Neuronal stem cell (in vitro differentiated cells): ENCODE data around the gene DHRS1.
A peak's percentile ranks its signal among the peaks of the same experiment; 100 is the strongest.

Experiments
- DNase-seq: peaks from one replicate; pipeline ENCODE4 v3.0.0-alpha.2; 2013; ENCODE audit warnings: low spot score
- H2AFZ ChIP-seq: one replicate; pipeline ENCODE4 v1.6.1; 2013; ENCODE audit warnings: mild to moderate bottlenecking, low read length, inconsistent platforms
- H2AK5ac ChIP-seq: 2 replicates; pipeline ENCODE4 v1.6.1; 2013; ENCODE audit warnings: low read depth, mild to moderate bottlenecking, inconsistent platforms, low read length, moderate library complexity, mixed read lengths
- H2BK120ac ChIP-seq: 2 replicates; pipeline ENCODE4 v1.6.1; 2013; ENCODE audit warnings: low read depth, mild to moderate bottlenecking, inconsistent platforms, low read length, moderate library complexity, mixed read lengths
- H2BK12ac ChIP-seq: one replicate; pipeline ENCODE4 v1.6.1; 2013; ENCODE audit warnings: low read length, inconsistent platforms
- H2BK15ac ChIP-seq: 2 replicates; pipeline ENCODE4 v1.6.1; 2013; ENCODE audit warnings: mild to moderate bottlenecking, low read length, inconsistent platforms, mixed read lengths
- H2BK5ac ChIP-seq: one replicate; pipeline ENCODE4 v1.6.1; 2013; ENCODE audit warnings: inconsistent platforms, mild to moderate bottlenecking, low read length, moderate library complexity
- H3K14ac ChIP-seq: one replicate; pipeline ENCODE4 v1.6.1; 2013; ENCODE audit warnings: low read length, inconsistent platforms
- H3K18ac ChIP-seq: 2 replicates; pipeline ENCODE4 v1.6.1; 2013; ENCODE audit warnings: low read length, inconsistent platforms
- H3K23ac ChIP-seq: 2 replicates; pipeline ENCODE4 v1.6.1; 2013; ENCODE audit warnings: low read depth, mild to moderate bottlenecking, mixed read lengths, low read length, inconsistent platforms; ENCODE audit not compliant: poor library complexity
- H3K27ac ChIP-seq: replicated peaks from 3 replicates; pipeline ENCODE4 v1.5.1; 2013; ENCODE audit warnings: low read length, inconsistent platforms
- H3K27me3 ChIP-seq, 3 experiments: 2 replicates each; pipeline ENCODE4 v1.6.1; 2013; ENCODE audit warnings: low read length in 3 of 3, mild to moderate bottlenecking in 2 of 3, inconsistent platforms in 1 of 3, low read depth in 1 of 3, mixed read lengths in 1 of 3, moderate library complexity in 1 of 3; ENCODE audit not compliant: control insufficient read depth in 3 of 3, insufficient read depth in 3 of 3
- H3K36me3 ChIP-seq, 2 donors: replicated peaks in 1 of 2; 2 replicates each; pipeline ENCODE4 v1.6.1; 2013; ENCODE audit warnings: low read length in 2 of 2; ENCODE audit not compliant: control insufficient read depth in 2 of 2, insufficient read depth in 2 of 2
- H3K4ac ChIP-seq: 2 replicates; pipeline ENCODE4 v1.6.1; 2013; ENCODE audit warnings: inconsistent platforms, mild to moderate bottlenecking, low read length, moderate library complexity
- H3K4me1 ChIP-seq, 2 donors: 1 replicate in 1 of 2; 2 replicates in 1 of 2; pipeline ENCODE4 v1.6.1; 2013; ENCODE audit warnings: low read length in 2 of 2, low read depth in 1 of 2; ENCODE audit not compliant: control insufficient read depth in 2 of 2, insufficient read depth in 1 of 2
- H3K4me2 ChIP-seq: one replicate; pipeline ENCODE4 v1.6.1; 2013; ENCODE audit warnings: mild to moderate bottlenecking, low read length, inconsistent platforms; ENCODE audit not compliant: insufficient read depth, poor library complexity, severe bottlenecking
- H3K4me3 ChIP-seq, 2 donors: 2 replicates each; pipeline ENCODE4 v1.5.1; 2013; ENCODE audit warnings: low read length in 2 of 2, mild to moderate bottlenecking in 2 of 2, inconsistent platforms in 1 of 2, moderate library complexity in 1 of 2
- H3K79me1 ChIP-seq: one replicate; pipeline ENCODE4 v1.6.1; 2013; ENCODE audit warnings: low read depth, mild to moderate bottlenecking, inconsistent platforms, low read length, moderate library complexity
- H3K9ac ChIP-seq: one replicate; pipeline ENCODE4 v1.6.1; 2013; ENCODE audit warnings: mild to moderate bottlenecking, low read depth, low read length, inconsistent platforms; ENCODE audit not compliant: poor library complexity
- H3K9me3 ChIP-seq, 2 donors: replicated peaks in 1 of 2; 2 replicates each; pipeline versions ENCODE3 to v1.6.1; 2013; ENCODE audit warnings: low read length in 2 of 2, mild to moderate bottlenecking in 2 of 2, inconsistent platforms in 1 of 2, low read depth in 1 of 2, mixed read lengths in 1 of 2, moderate library complexity in 1 of 2; ENCODE audit not compliant: control insufficient read depth in 2 of 2, insufficient read depth in 1 of 2
- H4K8ac ChIP-seq: one replicate; pipeline ENCODE4 v1.6.1; 2013; ENCODE audit warnings: low read depth, mild to moderate bottlenecking, inconsistent platforms, low read length, moderate library complexity
- H4K91ac ChIP-seq: one replicate; pipeline ENCODE4 v1.6.1; 2013; ENCODE audit warnings: low read length, low read depth, mild to moderate bottlenecking, inconsistent platforms; ENCODE audit not compliant: poor library complexity
- WGBS, 2 donors: extraction: QIAGEN DNeasy Blood & Tissue Kit; methylation state at CpG; one replicate each; pipeline ENCODE4 v1.1.7; 2013; ENCODE audit warnings: missing lambda C conversion rate in 2 of 2, mixed read lengths in 1 of 2; ENCODE audit not compliant: insufficient read length in 2 of 2, insufficient replicate concordance in 1 of 2; ENCODE audit errors: extremely low coverage in 2 of 2; 5-methylcytosine and 5-hydroxymethylcytosine counted together

Gene DHRS1

DNA sequence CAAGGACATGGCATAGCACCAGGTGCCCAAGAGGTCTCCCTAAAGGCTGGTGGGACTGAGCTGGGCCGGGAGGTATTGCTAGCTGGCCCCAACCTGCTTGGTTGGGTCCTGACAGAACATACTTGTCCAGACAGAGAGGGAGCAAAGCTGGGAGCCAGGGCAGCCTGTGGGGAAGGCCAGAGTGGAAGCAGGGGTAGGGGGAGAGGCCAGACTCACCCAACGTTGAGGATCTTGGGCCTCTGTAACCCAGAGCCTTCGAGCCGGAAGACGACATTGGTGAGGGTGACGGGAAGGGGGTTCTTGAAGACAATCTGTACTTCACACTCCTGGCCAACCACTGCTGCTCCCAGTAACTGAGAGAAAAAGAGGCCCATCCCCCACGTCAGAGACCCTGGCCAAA, 45.6 kb downstream of the DHRS1 start:
- Histone ChIP-seq H2BK5ac (no peak overlapping the region), H2AFZ (no peak overlapping the region), H3K36me3 (no peaks in the 10 kb centered on the region), H3K18ac (no peak overlapping the region), H3K4me3 (no peak overlapping the region), H3K4me2 (no peak overlapping the region), H3K23ac (no peak overlapping the region), H3K9me3 (no peaks in the 10 kb centered on the region), H3K4me1 (no peaks in the 10 kb centered on the region), H2BK120ac (no peak overlapping the region), H4K8ac (no peak overlapping the region), H3K9ac (no peak overlapping the region), H3K27ac (no peak overlapping the region), H3K27me3 (no peaks in the 10 kb centered on the region), H3K14ac (no peak overlapping the region), H3K79me1 (peaks cover 1% of the 10 kb centered on the region), H3K4ac (no peak overlapping the region), H4K91ac (no peak overlapping the region), H2BK15ac (no peak overlapping the region), H2AK5ac (no peak overlapping the region), H2BK12ac (no peak overlapping the region)
- no peak for DNase-seq
- WGBS, 2 donors, result no CpG with 5 or more reads among the region's 7 CpGs

DNA sequence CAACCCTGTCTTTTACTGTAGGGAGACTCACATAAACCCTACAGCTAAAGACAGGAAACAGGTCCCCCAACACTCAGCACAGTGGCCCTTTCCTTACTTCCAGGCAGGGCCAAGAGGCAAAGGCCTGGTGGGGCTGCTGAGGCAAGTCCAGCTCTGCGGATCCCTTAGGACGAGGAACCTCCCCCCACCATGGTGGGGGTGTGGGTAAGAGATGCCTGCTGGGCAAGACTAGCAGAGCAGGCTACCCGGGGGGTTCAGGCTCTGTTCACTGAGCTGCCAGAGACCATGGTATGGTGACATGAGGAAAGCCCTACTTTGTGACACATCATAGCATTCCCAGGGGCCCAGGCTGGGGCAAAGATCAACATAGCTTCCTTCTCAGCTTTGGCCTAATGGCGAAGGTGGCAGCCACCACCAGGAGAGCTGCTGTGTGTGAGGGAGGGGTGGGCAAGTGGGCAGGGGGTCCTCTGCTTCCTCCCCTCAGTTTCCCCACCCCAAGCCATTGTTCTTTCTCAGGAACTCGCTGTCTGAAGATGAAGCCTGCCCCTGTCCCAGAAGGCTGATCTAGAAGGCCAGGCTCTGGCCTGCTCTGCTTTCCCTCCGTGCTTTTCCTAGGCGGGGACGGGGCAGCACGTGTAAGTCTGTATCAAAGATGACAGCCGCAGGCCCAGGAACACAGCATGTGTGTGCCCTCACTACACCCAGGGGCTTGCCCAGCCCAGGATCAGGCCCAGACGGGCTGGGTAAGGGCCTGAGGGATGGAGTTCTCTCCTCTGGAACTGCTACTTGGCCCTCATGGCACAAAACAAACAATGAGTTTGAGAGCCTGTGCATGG, 47.1 kb downstream of the DHRS1 start:
- WGBS, 2 donors, result no CpG with 5 or more reads among the region's 11 CpGs
- no peak for DNase-seq
- no peak overlapping the region for H4K8ac ChIP-seq
- H3K9me3 ChIP-seq, result no peaks in the 10 kb centered on the region
- H3K18ac ChIP-seq, result no peak overlapping the region
- no peak overlapping the region for H2BK15ac ChIP-seq
- no peak overlapping the region for H3K23ac ChIP-seq
- H3K27me3 ChIP-seq, result no peaks in the 10 kb centered on the region
- no peak overlapping the region for H2BK12ac ChIP-seq
- no peak overlapping the region for H3K4me3 ChIP-seq
- no peaks in the 10 kb centered on the region for H3K4me1 ChIP-seq
- H2BK120ac ChIP-seq, result no peak overlapping the region
- H3K36me3 ChIP-seq, result no peaks in the 10 kb centered on the region
- no peak overlapping the region for H3K4ac ChIP-seq
- H4K91ac ChIP-seq, result no peak overlapping the region
- no peak overlapping the region for H2BK5ac ChIP-seq
- no peak overlapping the region for H3K27ac ChIP-seq
- no peak overlapping the region for H2AK5ac ChIP-seq
- no peak overlapping the region for H2AFZ ChIP-seq
- no peak overlapping the region for H3K9ac ChIP-seq
- H3K14ac ChIP-seq, result no peak overlapping the region
- peaks cover 1% of the 10 kb centered on the region for H3K79me1 ChIP-seq
- H3K4me2 ChIP-seq, result no peak overlapping the region

- H3K36me3 ChIP-seq, result no peaks in the 10 kb centered on the region
- WGBS, 2 donors, result no CpG with 5 or more reads among the region's 1 CpG
- peaks cover 1% of the 10 kb centered on the region for H3K79me1 ChIP-seq
- no peak overlapping the region for H3K18ac ChIP-seq
- no peak overlapping the region for H2AK5ac ChIP-seq
- H3K27me3 ChIP-seq, result no peaks in the 10 kb centered on the region
- no peak overlapping the region for H3K9ac ChIP-seq
- no peak overlapping the region for H2BK12ac ChIP-seq
- H3K27ac ChIP-seq, result no peak overlapping the region
- H4K8ac ChIP-seq, result no peak overlapping the region
- no peak overlapping the region for H3K23ac ChIP-seq
- no peak overlapping the region for H3K4me3 ChIP-seq
- H2BK5ac ChIP-seq, result no peak overlapping the region
- no peak overlapping the region for H3K4ac ChIP-seq
- no peak overlapping the region for H3K14ac ChIP-seq
- H3K9me3 ChIP-seq, result no peaks in the 10 kb centered on the region
- H2BK15ac ChIP-seq, result no peak overlapping the region
- H2BK120ac ChIP-seq, result no peak overlapping the region
- H3K4me1 ChIP-seq, result no peaks in the 10 kb centered on the region
- H4K91ac ChIP-seq, result no peak overlapping the region
- H2AFZ ChIP-seq, result no peak overlapping the region
- no peak for DNase-seq
- H3K4me2 ChIP-seq, result no peak overlapping the region
These were observed 47.7 kb downstream of the DHRS1 start for GRCh38 chr14:24251880-24252288.

DNA sequence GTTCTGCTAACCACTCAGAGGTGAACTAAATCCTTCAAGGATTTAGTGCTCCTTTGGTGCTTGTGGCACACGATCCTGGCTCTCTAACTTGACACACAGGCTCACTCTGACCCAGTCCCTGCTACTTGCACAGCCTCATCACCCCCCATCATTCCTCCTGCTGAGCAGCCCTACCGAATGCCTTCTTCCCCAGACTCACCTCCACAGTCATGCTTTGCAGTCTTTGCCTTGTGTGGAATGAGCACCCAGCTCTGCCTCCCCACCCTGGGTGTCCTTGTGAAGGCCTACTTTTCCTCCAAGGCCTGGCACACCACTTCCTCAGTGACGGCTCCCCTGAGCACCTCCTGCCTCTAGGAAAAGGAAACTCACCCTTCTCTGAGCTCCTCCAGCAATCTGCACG, 49.2 kb downstream of the DHRS1 start:
- WGBS, 2 donors, result no CpG with 5 or more reads among the region's 4 CpGs
- H2BK120ac ChIP-seq, result no peak overlapping the region
- H3K79me1 ChIP-seq, result peaks cover 1% of the 10 kb centered on the region
- H2AK5ac ChIP-seq, result no peak overlapping the region
- no peak overlapping the region for H2BK5ac ChIP-seq
- H2BK12ac ChIP-seq, result no peak overlapping the region
- no peaks in the 10 kb centered on the region for H3K4me1 ChIP-seq
- H3K9ac ChIP-seq, result peak overlapping the region; percentile 80
- no peak for DNase-seq
- H3K18ac ChIP-seq, result no peak overlapping the region
- H4K8ac ChIP-seq, result no peak overlapping the region
- no peak overlapping the region for H3K14ac ChIP-seq
- peak overlapping the region; percentile 37 for H2AFZ ChIP-seq
- no peak overlapping the region for H3K23ac ChIP-seq
- no peak overlapping the region for H3K4ac ChIP-seq
- no peak overlapping the region for H3K4me2 ChIP-seq
- H3K27ac ChIP-seq, result no peak overlapping the region
- H3K27me3 ChIP-seq, result no peaks in the 10 kb centered on the region
- H2BK15ac ChIP-seq, result no peak overlapping the region
- H3K4me3 ChIP-seq, result no peak overlapping the region
- H4K91ac ChIP-seq, result no peak overlapping the region
- no peaks in the 10 kb centered on the region for H3K36me3 ChIP-seq
- H3K9me3 ChIP-seq, result no peaks in the 10 kb centered on the region
